ENCODE measurements around the gene ETFB. TPM values are rescaled to one million over a fixed set of nuclear protein-coding genes. Genes with fewer than 3 reads are reported as not detected.

The ETFB gene
- total and polyA plus RNA-seq, 9 of the 15 experiments (the other 6 are each of a cell fraction or from before 2014, with no cell fraction given), result 18.1 to 143 (median 96.1) TPM

- BruUV-seq (replicated peaks), result no TSS peak
- H3K27ac ChIP-seq (ENCODE audit: extremely low read depth, low read depth, low read length), result peak overlapping the region; percentile 76
- POLR2A ChIA-PET, result interaction anchor here (0.5 to 1.7 kb wide), 7 partner anchors 12 to 439 kb away, joined by 3 to 10 read pairs (median 3); no protein-coding TSS in a partner anchor
- peak; percentile 76 for TF ChIP-seq STAG1 (CRISPR knock-in tag; IDR thresholded peaks at IDR 0.05; ENCODE audit: borderline replicate concordance)
- peak in 1 of 2 experiments; percentile 70; a peak in 2 of 4 replicates for TF ChIP-seq TEAD1 (CRISPR knock-in tag; IDR thresholded peaks at IDR 0.05)
- TF ChIP-seq HDGF (IDR thresholded peaks at IDR 0.05), result 0 out of 2 replicates have a peak, but pooled peaks have one; percentile 19
- no peak for TF ChIP-seq MCM2 (IDR thresholded peaks at IDR 0.05; ENCODE audit: low read depth)
- peak; percentile 45 for TF ChIP-seq HNRNPLL (IDR thresholded peaks at IDR 0.05; ENCODE audit: low read depth, low read length, poor library complexity, severe bottlenecking)
- TF ChIP-seq NR1H2 (CRISPR knock-in tag; IDR thresholded peaks at IDR 0.05), result no peak
- peak; percentile 32; the same call in 1 of the 2 replicates for TF ChIP-seq MYNN (IDR thresholded peaks at IDR 0.05)
- no peak for TF ChIP-seq MYNN (CRISPR knock-in tag; IDR thresholded peaks at IDR 0.05)
- TF ChIP-seq CREBBP (IDR thresholded peaks at IDR 0.05; ENCODE audit: low read depth, low read length), result no peak
- no peak for TF ChIP-seq ZBTB17 (CRISPR knock-in tag; IDR thresholded peaks at IDR 0.05)
- TF ChIP-seq, protein P1, sequence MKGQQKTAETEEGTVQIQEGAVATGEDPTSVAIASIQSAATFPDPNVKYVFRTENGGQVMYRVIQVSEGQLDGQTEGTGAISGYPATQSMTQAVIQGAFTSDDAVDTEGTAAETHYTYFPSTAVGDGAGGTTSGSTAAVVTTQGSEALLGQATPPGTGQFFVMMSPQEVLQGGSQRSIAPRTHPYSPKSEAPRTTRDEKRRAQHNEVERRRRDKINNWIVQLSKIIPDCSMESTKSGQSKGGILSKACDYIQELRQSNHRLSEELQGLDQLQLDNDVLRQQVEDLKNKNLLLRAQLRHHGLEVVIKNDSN (CRISPR knock-in tag; IDR thresholded peaks at IDR 0.05), result peak; percentile 48
- peak; percentile 84 for TF ChIP-seq TFAP4 (CRISPR knock-in tag; IDR thresholded peaks at IDR 0.05; ENCODE audit: borderline replicate concordance)
- TF ChIP-seq, protein P2, sequence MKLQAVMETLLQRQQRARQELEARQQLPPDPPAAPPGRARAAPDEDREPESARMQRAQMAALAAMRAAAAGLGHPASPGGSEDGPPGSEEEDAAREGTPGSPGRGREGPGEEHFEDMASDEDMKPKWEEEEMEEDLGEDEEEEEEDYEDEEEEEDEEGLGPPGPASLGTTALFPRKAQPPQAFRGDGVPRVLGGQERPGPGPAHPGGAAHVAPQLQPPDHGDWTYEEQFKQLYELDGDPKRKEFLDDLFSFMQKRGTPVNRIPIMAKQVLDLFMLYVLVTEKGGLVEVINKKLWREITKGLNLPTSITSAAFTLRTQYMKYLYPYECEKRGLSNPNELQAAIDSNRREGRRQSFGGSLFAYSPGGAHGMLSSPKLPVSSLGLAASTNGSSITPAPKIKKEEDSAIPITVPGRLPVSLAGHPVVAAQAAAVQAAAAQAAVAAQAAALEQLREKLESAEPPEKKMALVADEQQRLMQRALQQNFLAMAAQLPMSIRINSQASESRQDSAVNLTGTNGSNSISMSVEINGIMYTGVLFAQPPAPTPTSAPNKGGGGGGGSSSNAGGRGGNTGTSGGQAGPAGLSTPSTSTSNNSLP (IDR thresholded peaks at IDR 0.05; ENCODE audit: borderline replicate concordance, low read depth, low read length), result no peak
- TF ChIP-seq SP1 (CRISPR knock-in tag; IDR thresholded peaks at IDR 0.05), result peak; percentile 46; the same call in 1 of the 2 replicates
- TF ChIP-seq, protein P3, sequence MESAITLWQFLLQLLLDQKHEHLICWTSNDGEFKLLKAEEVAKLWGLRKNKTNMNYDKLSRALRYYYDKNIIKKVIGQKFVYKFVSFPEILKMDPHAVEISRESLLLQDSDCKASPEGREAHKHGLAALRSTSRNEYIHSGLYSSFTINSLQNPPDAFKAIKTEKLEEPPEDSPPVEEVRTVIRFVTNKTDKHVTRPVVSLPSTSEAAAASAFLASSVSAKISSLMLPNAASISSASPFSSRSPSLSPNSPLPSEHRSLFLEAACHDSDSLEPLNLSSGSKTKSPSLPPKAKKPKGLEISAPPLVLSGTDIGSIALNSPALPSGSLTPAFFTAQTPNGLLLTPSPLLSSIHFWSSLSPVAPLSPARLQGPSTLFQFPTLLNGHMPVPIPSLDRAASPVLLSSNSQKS (CRISPR knock-in tag; IDR thresholded peaks at IDR 0.05), result no peak
- peak; percentile 35; the same call in 1 of the 2 replicates for TF ChIP-seq TEAD4 (IDR thresholded peaks at IDR 0.05; ENCODE audit: low read length)
- no peak for TF ChIP-seq TEAD4 (CRISPR knock-in tag; IDR thresholded peaks at IDR 0.05; ENCODE audit: borderline replicate concordance)
Measured at GRCh38 chr19:51338563-51339312, 27.4 kb downstream of the ETFB start.

More at GRCh38 chr19:51338563-51339312, 27.4 kb downstream of the ETFB start:
- FAIRE-seq (peak; percentile 87), ATAC-seq (peak; percentile 86), DNase-seq (ENCODE audit: extremely low read depth in 1 of 4, low spot score in 3 of 4) (peak; percentile 87 to 94 (median 91))
- Histone ChIP-seq H3K4me1 (replicated peaks in 1 of 2; ENCODE audit: control insufficient read depth in 2 of 2, insufficient read depth in 2 of 2, low read length in 2 of 2) (peaks cover 26 to 41% of the 10 kb centered on the region in 2 experiments; a peak in 4 of 5 replicates), H3K9me1 (ENCODE audit: control insufficient read depth, insufficient read depth, low read length) (no peaks in the 10 kb centered on the region), H3K79me2 (ENCODE audit: control insufficient read depth, insufficient read depth, low read length) (no peaks in the 10 kb centered on the region), H3K36me3 (ENCODE audit: control insufficient read depth, insufficient read depth, low read length) (no peaks in the 10 kb centered on the region), H3K4me3 (peak overlapping the region; percentile 67), H3K4me2 (ENCODE audit: insufficient read depth, low read length) (peak overlapping the region; percentile 99), H4K20me1 (replicated peaks; ENCODE audit: control insufficient read depth, insufficient read depth, low read length) (no peaks in the 10 kb centered on the region), H3K27me3 (ENCODE audit: control insufficient read depth in 2 of 2, insufficient read depth in 2 of 2, low read length in 2 of 2) (no peaks in the 10 kb centered on the region), H3K9ac (ENCODE audit: insufficient read depth in 1 of 2, low read depth in 2 of 2, low read length in 2 of 2) (peak overlapping the region; percentile 58 to 84), H2AFZ (ENCODE audit: low read depth, low read length) (peak overlapping the region; percentile 98), H3K9me3 (replicated peaks; ENCODE audit: control insufficient read depth, insufficient read depth, low read depth, low read length) (no peaks in the 10 kb centered on the region)
- in situ Hi-C loops (cut with MboI) (loop anchor here (5.0 kb wide), 1 partner anchor 324 kb away; no protein-coding TSS in a partner anchor), intact Hi-C loops (cut with micrococcal nuclease) (loop anchor here (1.0 to 5.0 kb wide), 7 partner anchors 28 to 469 kb away; partner anchors contain the start of gene ETFB)
- WGBS (ENCODE audit: insufficient coverage, low coverage, missing lambda C conversion rate), result 2% methylated on average over 23 of the region's 43 CpGs
- CTCF ChIA-PET (ENCODE audit: low intra/inter-chr PET ratio), result interaction anchor here (0.6 to 2.4 kb wide), 8 partner anchors 56 to 445 kb away, joined by 3 to 14 read pairs (median 5); no protein-coding TSS in a partner anchor

Measured in K562 (cell line).